Measurements from ENCODE around the gene MYH14. TPM values are rescaled to one million over a fixed set of nuclear protein-coding genes. Genes with fewer than 3 reads are reported as not detected.

MYH14 gene
- 4.1 and 6.1 TPM in 2 replicates for total RNA-seq (2014; rRNA removed; shearing (Covaris generic))

DNA sequence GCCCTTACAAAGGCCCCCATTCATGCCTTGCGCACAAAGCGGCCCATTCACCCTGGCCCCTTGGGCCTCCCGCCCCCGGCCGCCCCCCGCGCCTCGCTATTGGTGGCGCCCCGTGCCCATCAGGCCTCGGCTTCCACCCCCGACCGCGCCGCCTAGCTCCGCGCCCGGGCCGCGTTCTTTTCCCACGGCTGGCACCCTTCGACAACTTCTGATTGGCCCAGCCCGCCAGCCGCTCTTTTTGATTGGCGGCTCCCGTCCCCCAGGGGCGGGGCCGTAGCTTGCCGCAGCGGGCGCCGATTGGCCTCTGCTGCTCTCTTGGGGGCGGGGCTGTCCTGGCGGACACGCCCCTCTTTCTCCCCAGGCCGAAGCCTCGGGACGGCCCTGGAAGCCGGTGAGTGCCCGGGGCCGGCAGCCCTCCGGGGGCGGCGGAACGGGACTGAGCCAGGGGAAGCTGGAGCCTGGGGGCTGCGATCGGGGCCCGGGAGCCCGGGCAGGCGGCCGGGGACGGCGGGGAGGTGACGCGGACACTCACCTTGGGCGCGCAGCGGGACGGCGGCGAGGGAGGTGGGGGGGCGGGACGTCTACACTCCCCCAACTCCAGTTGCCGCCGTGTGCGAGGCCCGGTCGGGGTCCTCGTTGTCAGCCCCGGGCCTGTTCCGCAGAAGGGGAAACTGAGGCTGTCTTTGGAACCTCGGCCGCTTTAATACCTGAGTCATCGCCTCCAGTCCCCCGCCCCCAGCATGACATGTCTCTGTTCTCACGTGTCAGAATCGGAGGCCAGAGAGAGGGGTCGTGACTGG is at the start of gene MYH14:
TSS of gene MYH14 (plus strand) at position 342 of the 800 bp plus-strand sequence. CDS start 6,744 bp downstream, outside the sequence.
- peak within 1 kb of the TSS; percentile 49 for H3K4me3 ChIP-seq (ENCODE audit: insufficient read depth, low read depth, low read length)
- DNase-seq, result peak; percentile 99
- no peaks in the 10 kb centered on the region for H3K36me3 ChIP-seq (replicated peaks; ENCODE audit: control insufficient read depth, insufficient read depth, low read length)
- peaks cover 21% of the 10 kb centered on the region for H3K27me3 ChIP-seq (ENCODE audit: control insufficient read depth, insufficient read depth, low read length)

- Histone ChIP-seq H3K36me3 (replicated peaks; ENCODE audit: control insufficient read depth, insufficient read depth, low read length) (no peaks in the 10 kb centered on the region), H3K27me3 (ENCODE audit: control insufficient read depth, insufficient read depth, low read length) (no peaks in the 10 kb centered on the region), H3K4me3 (ENCODE audit: insufficient read depth, low read depth, low read length) (no peak overlapping the region)
- DNase-seq, result peak; percentile 36
Observed at GRCh38 chr19:50154529-50154928, 48.9 kb upstream of the MYH14 start.

GRCh38 chr19:50155520-50156109 is 47.8 kb upstream of the MYH14 start:
- Histone ChIP-seq H3K36me3 (replicated peaks; ENCODE audit: control insufficient read depth, insufficient read depth, low read length) (no peaks in the 10 kb centered on the region), H3K27me3 (ENCODE audit: control insufficient read depth, insufficient read depth, low read length) (no peaks in the 10 kb centered on the region), H3K4me3 (ENCODE audit: insufficient read depth, low read depth, low read length) (no peak overlapping the region)
- DNase-seq, result peak; percentile 71

DNA sequence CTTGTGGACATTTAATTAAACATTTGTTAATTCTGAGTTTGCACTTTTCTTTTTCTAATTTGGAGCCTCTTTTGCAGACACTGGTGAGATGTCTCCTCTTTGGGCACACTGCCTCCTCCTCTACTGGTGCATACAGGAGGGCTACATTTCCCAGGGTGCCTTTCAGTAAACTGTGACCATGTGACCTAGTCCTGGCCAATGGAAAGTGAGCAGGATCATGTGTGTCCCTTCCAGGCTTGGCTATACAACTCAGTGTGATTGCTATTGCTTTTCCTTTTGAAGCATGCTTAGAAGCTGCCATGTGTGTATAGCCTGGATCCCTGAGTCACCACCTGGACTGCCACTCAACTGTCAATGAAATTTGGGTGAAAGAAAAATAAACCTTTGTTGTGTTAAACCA is 44.8 kb upstream of the MYH14 start:
- H3K4me3 ChIP-seq (ENCODE audit: insufficient read depth, low read depth, low read length), result no peak overlapping the region
- no peaks in the 10 kb centered on the region for H3K27me3 ChIP-seq (ENCODE audit: control insufficient read depth, insufficient read depth, low read length)
- DNase-seq, result no peak
- H3K36me3 ChIP-seq (replicated peaks; ENCODE audit: control insufficient read depth, insufficient read depth, low read length), result no peaks in the 10 kb centered on the region

- H3K27me3 ChIP-seq (ENCODE audit: control insufficient read depth, insufficient read depth, low read length), result no peaks in the 10 kb centered on the region
Observed at GRCh38 chr19:50159078-50159477, 44.3 kb upstream of the MYH14 start.

DNA sequence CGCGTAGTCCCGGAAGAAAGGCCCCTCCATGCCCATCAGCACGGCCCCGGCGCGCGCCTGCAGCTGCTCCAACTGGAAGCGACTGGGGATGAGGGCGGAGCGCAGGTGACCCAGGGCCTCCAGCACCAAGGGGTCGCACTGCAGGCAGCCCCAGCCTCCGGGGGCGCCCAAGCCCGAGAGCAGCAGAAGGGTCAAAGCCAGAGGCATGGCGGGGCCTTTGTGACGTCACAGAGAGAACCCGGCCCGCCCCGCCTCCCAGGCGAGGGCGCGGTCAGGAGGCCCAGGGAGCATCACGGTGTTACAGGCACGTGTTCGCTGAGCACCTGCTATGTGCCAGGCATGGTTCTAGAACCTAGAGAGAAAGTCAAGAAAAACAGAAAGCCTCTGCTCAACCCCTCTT is 40.4 kb upstream of the MYH14 start, which contains the start of gene IZUMO2:
TSS of gene IZUMO2 (minus strand) at position 294 of the 400 bp plus-strand sequence. CDS start at position 207, 87 bp downstream.
- H3K4me3 ChIP-seq (ENCODE audit: insufficient read depth, low read depth, low read length), result peak within 1 kb of the TSS; percentile 23; the same call in 1 of the 2 replicates

More at GRCh38 chr19:50159078-50159477, 44.3 kb upstream of the MYH14 start:
- no peak overlapping the region for H3K4me3 ChIP-seq (ENCODE audit: insufficient read depth, low read depth, low read length)
- DNase-seq, result no peak
- no peaks in the 10 kb centered on the region for H3K36me3 ChIP-seq (replicated peaks; ENCODE audit: control insufficient read depth, insufficient read depth, low read length)

GRCh38 chr19:50167314-50167721 is 36.1 kb upstream of the MYH14 start:
- H3K36me3 ChIP-seq (replicated peaks; ENCODE audit: control insufficient read depth, insufficient read depth, low read length), result no peaks in the 10 kb centered on the region
- no peaks in the 10 kb centered on the region for H3K27me3 ChIP-seq (ENCODE audit: control insufficient read depth, insufficient read depth, low read length)
- no peak for DNase-seq
- H3K4me3 ChIP-seq (ENCODE audit: insufficient read depth, low read depth, low read length), result no peak overlapping the region

More for the DNA sequence above, 40.4 kb upstream of the MYH14 start, which contains the start of gene IZUMO2:
- DNase-seq, result peak; percentile 90
- no peaks in the 10 kb centered on the region for H3K27me3 ChIP-seq (ENCODE audit: control insufficient read depth, insufficient read depth, low read length)
- H3K36me3 ChIP-seq (replicated peaks; ENCODE audit: control insufficient read depth, insufficient read depth, low read length), result no peaks in the 10 kb centered on the region

- Histone ChIP-seq H3K4me3 (ENCODE audit: insufficient read depth, low read depth, low read length) (no peak overlapping the region), H3K36me3 (replicated peaks; ENCODE audit: control insufficient read depth, insufficient read depth, low read length) (no peaks in the 10 kb centered on the region), H3K27me3 (ENCODE audit: control insufficient read depth, insufficient read depth, low read length) (no peaks in the 10 kb centered on the region)
- no peak for DNase-seq
Observed at GRCh38 chr19:50171752-50172151, 31.7 kb upstream of the MYH14 start.

GRCh38 chr19:50172726-50173125 is 30.7 kb upstream of the MYH14 start:
- no peaks in the 10 kb centered on the region for H3K36me3 ChIP-seq (replicated peaks; ENCODE audit: control insufficient read depth, insufficient read depth, low read length)
- DNase-seq, result no peak
- H3K27me3 ChIP-seq (ENCODE audit: control insufficient read depth, insufficient read depth, low read length), result no peaks in the 10 kb centered on the region
- H3K4me3 ChIP-seq (ENCODE audit: insufficient read depth, low read depth, low read length), result no peak overlapping the region

DNA sequence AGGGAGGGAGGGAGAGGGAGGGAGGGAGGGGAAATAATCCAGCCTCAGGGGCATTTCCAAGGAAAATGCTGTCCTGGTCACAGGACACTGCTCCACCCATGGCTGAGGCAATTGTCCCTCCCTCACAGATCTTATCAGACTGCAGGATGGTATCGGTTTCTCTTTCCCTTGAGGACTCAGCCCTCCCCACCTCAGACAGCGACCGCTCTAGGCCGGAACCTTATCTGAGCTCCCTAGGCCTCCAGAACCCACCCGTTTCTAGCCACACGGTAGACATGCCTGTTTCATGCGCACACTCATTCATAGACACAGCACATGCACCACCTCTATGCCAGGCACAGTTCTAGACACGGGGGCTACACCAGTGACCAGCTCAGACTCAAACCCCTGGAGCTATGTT is 30.3 kb upstream of the MYH14 start:
- no peaks in the 10 kb centered on the region for H3K27me3 ChIP-seq (ENCODE audit: control insufficient read depth, insufficient read depth, low read length)
- DNase-seq, result no peak
- no peak overlapping the region for H3K4me3 ChIP-seq (ENCODE audit: insufficient read depth, low read depth, low read length)

DNA sequence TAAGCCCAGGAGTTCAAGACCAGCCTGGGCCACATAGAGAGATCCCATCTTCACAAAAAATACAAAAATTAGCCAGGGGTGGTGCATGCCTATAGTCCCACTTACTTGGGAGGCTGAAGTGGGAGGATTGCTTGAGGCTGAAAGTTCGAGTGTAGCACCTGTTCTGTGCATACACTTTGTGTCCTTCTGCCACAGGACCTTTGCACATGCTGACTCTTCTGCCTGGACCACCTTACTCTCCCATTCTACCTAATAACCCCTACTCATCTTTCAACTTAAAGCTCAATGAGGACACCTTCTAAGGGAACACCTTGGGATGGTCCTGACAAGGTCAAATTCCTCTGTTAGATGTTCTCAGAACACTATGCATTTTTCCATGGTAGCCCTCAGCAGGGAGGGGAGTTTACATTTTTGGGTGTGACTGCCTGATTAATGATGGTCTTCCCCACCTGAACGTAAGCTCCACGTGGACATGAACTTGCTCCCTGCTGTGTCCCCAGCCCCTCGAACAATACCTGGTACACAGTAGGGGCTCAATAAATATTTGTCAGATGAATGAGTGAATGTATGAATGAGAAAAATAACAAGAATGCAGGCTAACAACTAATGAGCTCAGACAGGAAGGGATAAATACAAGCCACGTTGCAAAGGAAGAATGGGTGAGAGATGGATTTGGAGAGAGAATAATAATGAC is 29.2 kb upstream of the MYH14 start:
- Histone ChIP-seq H3K4me3 (ENCODE audit: insufficient read depth, low read depth, low read length) (no peak overlapping the region), H3K27me3 (ENCODE audit: control insufficient read depth, insufficient read depth, low read length) (no peaks in the 10 kb centered on the region), H3K36me3 (replicated peaks; ENCODE audit: control insufficient read depth, insufficient read depth, low read length) (no peaks in the 10 kb centered on the region)
- no peak for DNase-seq

More for the DNA sequence above, 30.3 kb upstream of the MYH14 start:
- no peaks in the 10 kb centered on the region for H3K36me3 ChIP-seq (replicated peaks; ENCODE audit: control insufficient read depth, insufficient read depth, low read length)

- H3K36me3 ChIP-seq (replicated peaks; ENCODE audit: control insufficient read depth, insufficient read depth, low read length), result no peaks in the 10 kb centered on the region
- H3K4me3 ChIP-seq (ENCODE audit: insufficient read depth, low read depth, low read length), result no peak overlapping the region
- H3K27me3 ChIP-seq (ENCODE audit: control insufficient read depth, insufficient read depth, low read length), result no peaks in the 10 kb centered on the region
- DNase-seq, result no peak
Observed at GRCh38 chr19:50175924-50176323, 27.5 kb upstream of the MYH14 start.

DNA sequence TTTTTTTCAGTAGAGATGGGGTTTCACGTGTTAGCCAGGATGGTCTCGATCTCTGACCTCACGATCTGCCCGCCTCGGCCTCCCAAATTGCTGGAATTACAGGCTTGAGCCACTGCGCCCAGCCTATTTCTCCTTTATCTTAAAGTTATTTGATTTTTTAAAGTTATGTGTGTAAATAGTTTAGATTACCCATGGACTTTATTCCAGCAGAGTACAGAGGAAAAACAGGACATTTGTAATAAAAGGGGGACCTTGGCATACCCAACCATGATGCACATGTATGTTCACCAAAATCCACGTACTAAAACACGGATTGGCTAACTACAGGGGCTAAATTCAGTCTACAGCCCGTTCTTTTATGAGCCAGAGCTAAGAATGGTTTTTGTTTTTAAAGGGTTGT is 26.6 kb upstream of the MYH14 start:
- no peak for DNase-seq
- Histone ChIP-seq H3K36me3 (replicated peaks; ENCODE audit: control insufficient read depth, insufficient read depth, low read length) (no peaks in the 10 kb centered on the region), H3K4me3 (ENCODE audit: insufficient read depth, low read depth, low read length) (no peak overlapping the region), H3K27me3 (ENCODE audit: control insufficient read depth, insufficient read depth, low read length) (no peaks in the 10 kb centered on the region)

DNA sequence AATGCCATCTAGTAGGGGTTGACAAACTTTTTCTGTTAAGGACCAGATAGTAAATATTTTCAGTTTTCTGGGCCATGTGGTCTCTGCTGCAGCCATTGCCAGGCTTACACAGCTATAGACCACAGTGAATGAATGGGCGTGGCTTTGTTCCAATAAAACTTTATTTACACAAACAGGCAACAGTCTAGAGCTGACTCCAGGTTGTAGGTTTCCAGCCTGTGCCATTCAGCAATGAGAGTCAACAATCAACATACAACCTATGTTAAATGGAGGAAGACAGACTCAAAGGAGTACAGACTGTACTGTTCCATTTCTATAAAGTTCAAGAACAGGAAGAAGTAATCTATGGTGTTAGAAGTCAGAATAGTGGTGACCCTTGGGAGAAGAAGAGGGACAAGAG is 25.1 kb upstream of the MYH14 start:
- DNase-seq, result no peak
- Histone ChIP-seq H3K4me3 (ENCODE audit: insufficient read depth, low read depth, low read length) (no peak overlapping the region), H3K27me3 (ENCODE audit: control insufficient read depth, insufficient read depth, low read length) (no peaks in the 10 kb centered on the region), H3K36me3 (replicated peaks; ENCODE audit: control insufficient read depth, insufficient read depth, low read length) (no peaks in the 10 kb centered on the region)

All from H7 (cell line).